IMR-90 (cell line): Measurements from ENCODE around the gene IFNA17. TPM values are rescaled to one million over a fixed set of nuclear protein-coding genes. Genes with fewer than 3 reads are reported as not detected.
"Not testable (repeated sequence)": the region's sequence is repeated elsewhere in the genome, so short reads cannot be mapped to it uniquely, and the experiment has no call there.

Experiments used
- ATAC-seq: fragments of 200-7000 bp; cut with Tn5 transposase; 2 replicates; pipeline ENCODE4 v1.9.1; 2020; ENCODE audit warnings: low read depth, mild to moderate bottlenecking, moderate library complexity
- BruUV-seq: library from RNA; stranded (reverse); fragments of 400-500 nt; replicated peaks from 2 replicates; lab custom pipeline; 2021; lab: Mats Ljungman, UMichigan
- CTCF ChIA-PET: fragments of 300-600 bp; formaldehyde crosslinking; extraction: SDS; loops from one replicate; lab custom pipeline; 2021; ENCODE audit warnings: antibody characterized with exemption; lab: Yijun Ruan, JAX
- POLR2A ChIA-PET: fragments of 300-600 bp; sonication (Branson Sonifier 250); formaldehyde crosslinking; loops from one replicate; lab custom pipeline; 2022; ENCODE audit warnings: antibody characterized with exemption; ENCODE audit not compliant: unreplicated experiment; lab: Charles Lee
- DNase-seq: peaks from one replicate; pipeline ENCODE4 v3.0.0; 2013
- H2AFZ ChIP-seq: replicated peaks from 2 replicates; pipeline ENCODE3; 2013; ENCODE audit warnings: low read length, mild to moderate bottlenecking; ENCODE audit not compliant: poor library complexity
- H2AK5ac ChIP-seq: 2 replicates; pipeline ENCODE4 v1.6.1; 2013; ENCODE audit warnings: low read depth, low read length, inconsistent platforms
- H2AK9ac ChIP-seq: replicated peaks from 2 replicates; pipeline ENCODE3; 2013; ENCODE audit warnings: mild to moderate bottlenecking, low read depth, low read length, moderate library complexity; ENCODE audit not compliant: poor library complexity
- H2BK120ac ChIP-seq: 2 replicates; pipeline ENCODE4 v1.6.1; 2013; ENCODE audit warnings: low read depth, low read length, inconsistent platforms
- H2BK15ac ChIP-seq: 3 replicates; pipeline ENCODE4 v1.6.1; 2013; ENCODE audit warnings: low read depth, low read length, inconsistent platforms
- H2BK20ac ChIP-seq: 2 replicates; pipeline ENCODE4 v1.6.1; 2013; ENCODE audit warnings: low read depth, mild to moderate bottlenecking, inconsistent platforms, low read length, moderate library complexity
- H2BK5ac ChIP-seq: 2 replicates; pipeline ENCODE4 v1.6.1; 2013; ENCODE audit warnings: mild to moderate bottlenecking, low read depth, low read length, inconsistent platforms; ENCODE audit not compliant: poor library complexity, severe bottlenecking
- H3K14ac ChIP-seq: replicated peaks from 2 replicates; pipeline ENCODE4 v1.6.1; 2013; ENCODE audit warnings: low read depth, low read length, inconsistent platforms
- H3K18ac ChIP-seq: 2 replicates; pipeline ENCODE4 v1.6.1; 2013; ENCODE audit warnings: low read depth, low read length, control low read depth
- H3K23ac ChIP-seq: 2 replicates; pipeline ENCODE4 v1.6.1; 2013; ENCODE audit warnings: low read depth, low read length, inconsistent platforms
- H3K27ac ChIP-seq: 2 replicates; pipeline ENCODE4 v1.5.1; 2013; ENCODE audit warnings: mild to moderate bottlenecking, control low read depth, low read length; ENCODE audit not compliant: insufficient read depth
- H3K27me3 ChIP-seq: 2 replicates; pipeline ENCODE4 v1.6.1; 2013; ENCODE audit warnings: low read length; ENCODE audit not compliant: control insufficient read depth, insufficient read depth
- H3K36me3 ChIP-seq: 2 replicates; pipeline ENCODE4 v1.6.1; 2013; ENCODE audit warnings: low read length, mixed read lengths; ENCODE audit not compliant: control insufficient read depth, insufficient read depth
- H3K4ac ChIP-seq: 2 replicates; pipeline ENCODE4 v1.6.1; 2013; ENCODE audit warnings: low read depth, low read length, inconsistent platforms
- H3K4me1 ChIP-seq: 2 replicates; pipeline ENCODE4 v1.6.1; 2013; ENCODE audit warnings: low read length, mixed read lengths; ENCODE audit not compliant: control insufficient read depth, insufficient read depth
- H3K4me2 ChIP-seq: 2 replicates; pipeline ENCODE4 v1.6.1; 2013; ENCODE audit warnings: low read depth, mild to moderate bottlenecking, control low read depth, low read length, moderate library complexity
- H3K4me3 ChIP-seq: 2 replicates; pipeline ENCODE4 v1.5.1; 2013; ENCODE audit warnings: low read depth, mild to moderate bottlenecking, control low read depth, low read length, moderate library complexity; ENCODE audit not compliant: insufficient read depth
- H3K56ac ChIP-seq: 2 replicates; pipeline ENCODE4 v1.6.1; 2013; ENCODE audit warnings: low read length, inconsistent platforms; ENCODE audit not compliant: insufficient read depth; ENCODE audit errors: extremely low read depth
- H3K79me1 ChIP-seq, 2 experiments: 2 replicates each; pipeline ENCODE4 v1.6.1; 2013; ENCODE audit warnings: low read length in 2 of 2, inconsistent platforms in 1 of 2, low read depth in 1 of 2
- H3K9ac ChIP-seq: 2 replicates; pipeline ENCODE4 v1.6.1; 2013; ENCODE audit warnings: low read depth, low read length, control low read depth
- H3K9me1 ChIP-seq: 2 replicates; pipeline ENCODE4 v1.6.1; 2013; ENCODE audit warnings: low read length, inconsistent platforms; ENCODE audit not compliant: insufficient read depth
- H3K9me3 ChIP-seq: 2 replicates; pipeline ENCODE4 v1.6.1; 2013; ENCODE audit warnings: low read length; ENCODE audit not compliant: control insufficient read depth, insufficient read depth
- H4K20me1 ChIP-seq: 2 replicates; pipeline ENCODE4 v1.6.1; 2013; ENCODE audit warnings: low read length, inconsistent platforms; ENCODE audit not compliant: insufficient read depth
- H4K5ac ChIP-seq: 2 replicates; pipeline ENCODE4 v1.6.1; 2013; ENCODE audit warnings: mild to moderate bottlenecking, low read depth, low read length, control low read depth
- H4K8ac ChIP-seq, 2 experiments: 2 replicates each; pipeline ENCODE4 v1.6.1; 2013; ENCODE audit warnings: low read depth in 2 of 2, low read length in 2 of 2, control low read depth in 1 of 2, inconsistent platforms in 1 of 2
- H4K91ac ChIP-seq: 2 replicates; pipeline ENCODE4 v1.6.1; 2013; ENCODE audit warnings: low read depth, low read length, inconsistent platforms; ENCODE audit not compliant: insufficient read depth
- WGBS, 2 experiments: methylation state at CpG; one replicate each; pipeline versions ENCODE4 v1.1.5 to v1.1.7; 2013; ENCODE audit warnings: missing lambda C conversion rate in 2 of 2; ENCODE audit not compliant: insufficient read length in 1 of 2; ENCODE audit errors: extremely low coverage in 2 of 2; 5-methylcytosine and 5-hydroxymethylcytosine counted together
- dilution Hi-C: fragments of 300-500 bp; cut with HindIII; formaldehyde crosslinking; loops from one replicate; pipeline ENCODE4 v1.14.3; 2018; ENCODE audit warnings: low sequenced_read_pairs; ENCODE audit not compliant: unreplicated experiment
- in situ Hi-C: fragments of 300-500 bp; cut with MboI; formaldehyde crosslinking; loops from 3 replicates; pipeline ENCODE4 v1.14.3; 2019; ENCODE audit warnings: low sequenced_read_pairs, inconsistent platforms, mixed read lengths
- intact Hi-C: fragments of 100-400 bp; cut with micrococcal nuclease; formaldehyde crosslinking; loops from 2 replicates; pipeline ENCODE4 v1.10.0; 2022
- polyA plus RNA-seq, 3 experiments: library from polyadenylated mRNA; depleted of rRNA; stranded (reverse); fragments of >200 nt; gene quantifications; 2 replicates each; pipeline ENCODE4 v1.2.3, GENCODE V29; 2012; ENCODE audit warnings: low replicate concordance in 1 of 3
- total RNA-seq: library from RNA; depleted of rRNA; stranded (reverse); fragments of >200 nt; gene quantifications from 2 replicates; pipeline ENCODE4 v1.2.3, GENCODE V29; 2012

Gene IFNA17
- total and polyA plus RNA-seq, 2 of the 4 experiments (the other 2 are of a cell fraction): not detected

DNA sequence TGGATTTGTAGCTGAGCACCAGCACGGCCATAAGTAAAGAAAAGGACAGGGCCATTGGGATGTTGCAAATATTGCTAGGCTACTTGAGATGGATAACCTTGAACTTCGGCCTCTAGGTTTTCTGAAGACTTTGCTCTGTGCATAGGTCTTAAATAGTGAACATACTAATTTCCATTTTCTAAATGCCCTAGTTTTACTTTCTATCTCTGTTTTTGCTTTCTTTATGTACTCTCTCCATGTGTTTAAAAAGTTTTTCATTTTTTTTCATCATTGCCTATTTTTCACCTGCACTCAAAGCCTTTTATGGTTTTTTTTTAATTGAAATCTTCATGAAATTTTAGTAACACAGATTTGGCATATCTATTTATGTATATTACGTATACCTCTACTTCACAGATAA lies 21.0 kb downstream of the IFNA17 start, which contains the start of gene IFNA10:
Gene IFNA10, minus strand, starts transcription at position 101 of the 400 bp plus-strand sequence. Its CDS starts 46 bp downstream, at position 55.
- H2BK120ac ChIP-seq, H3K14ac ChIP-seq, H3K18ac ChIP-seq, H4K8ac ChIP-seq, H4K5ac ChIP-seq, H3K79me1 ChIP-seq, dilution Hi-C loops, H2BK15ac ChIP-seq, H4K91ac ChIP-seq, CTCF ChIA-PET, H3K27ac ChIP-seq, H3K56ac ChIP-seq, H2BK20ac ChIP-seq, POLR2A ChIA-PET, H3K9me1 ChIP-seq, H2AFZ ChIP-seq, DNase-seq, H3K36me3 ChIP-seq, H3K9ac ChIP-seq, ATAC-seq, H3K9me3 ChIP-seq, H3K4me1 ChIP-seq, H3K4ac ChIP-seq, H2BK5ac ChIP-seq, H3K4me2 ChIP-seq, intact Hi-C loops, H4K20me1 ChIP-seq, H2AK9ac ChIP-seq, BruUV-seq, H3K4me3 ChIP-seq, H3K23ac ChIP-seq, H2AK5ac ChIP-seq, H3K27me3 ChIP-seq: not testable (repeated sequence)
- in situ Hi-C loops: loop anchor here (25.0 kb wide), 1 partner anchor 580 kb away; no protein-coding TSS in a partner anchor
- WGBS, 2 experiments: no CpG with 5 or more reads among the region's 3 CpGs
